ENCODE data around the gene TOR1AIP1.

The TOR1AIP1 gene

DNA sequence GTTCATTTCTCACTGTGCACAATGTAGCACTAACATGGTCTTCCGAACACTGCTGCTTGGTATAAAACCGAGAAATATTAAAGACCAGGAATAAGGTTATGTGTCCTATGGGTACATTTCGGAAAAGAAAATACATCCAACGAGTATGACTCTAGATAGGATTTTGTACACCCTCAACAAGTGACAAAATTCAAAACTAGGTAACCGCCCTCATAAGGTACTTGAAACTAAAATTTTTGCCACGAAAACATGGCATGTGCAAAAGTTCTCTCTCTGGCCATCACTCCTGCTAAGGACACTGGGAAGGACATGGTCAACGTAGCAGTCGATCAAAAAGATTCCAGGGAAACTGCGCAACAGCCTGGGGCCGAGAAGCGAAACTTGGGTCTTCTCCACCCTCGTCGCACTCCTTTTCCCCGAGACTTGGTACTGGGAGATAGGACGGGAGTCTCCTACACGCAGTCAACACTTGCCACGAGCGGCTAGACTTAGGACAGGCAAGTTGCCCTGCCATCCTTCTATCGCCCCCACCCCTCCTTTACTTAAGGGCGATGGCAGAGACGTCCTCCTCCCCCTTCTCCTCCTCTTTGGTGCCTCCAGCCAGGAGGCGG is 338 bp upstream of the TOR1AIP1 start (continued):
- TF ChIP-seq, protein P1, sequence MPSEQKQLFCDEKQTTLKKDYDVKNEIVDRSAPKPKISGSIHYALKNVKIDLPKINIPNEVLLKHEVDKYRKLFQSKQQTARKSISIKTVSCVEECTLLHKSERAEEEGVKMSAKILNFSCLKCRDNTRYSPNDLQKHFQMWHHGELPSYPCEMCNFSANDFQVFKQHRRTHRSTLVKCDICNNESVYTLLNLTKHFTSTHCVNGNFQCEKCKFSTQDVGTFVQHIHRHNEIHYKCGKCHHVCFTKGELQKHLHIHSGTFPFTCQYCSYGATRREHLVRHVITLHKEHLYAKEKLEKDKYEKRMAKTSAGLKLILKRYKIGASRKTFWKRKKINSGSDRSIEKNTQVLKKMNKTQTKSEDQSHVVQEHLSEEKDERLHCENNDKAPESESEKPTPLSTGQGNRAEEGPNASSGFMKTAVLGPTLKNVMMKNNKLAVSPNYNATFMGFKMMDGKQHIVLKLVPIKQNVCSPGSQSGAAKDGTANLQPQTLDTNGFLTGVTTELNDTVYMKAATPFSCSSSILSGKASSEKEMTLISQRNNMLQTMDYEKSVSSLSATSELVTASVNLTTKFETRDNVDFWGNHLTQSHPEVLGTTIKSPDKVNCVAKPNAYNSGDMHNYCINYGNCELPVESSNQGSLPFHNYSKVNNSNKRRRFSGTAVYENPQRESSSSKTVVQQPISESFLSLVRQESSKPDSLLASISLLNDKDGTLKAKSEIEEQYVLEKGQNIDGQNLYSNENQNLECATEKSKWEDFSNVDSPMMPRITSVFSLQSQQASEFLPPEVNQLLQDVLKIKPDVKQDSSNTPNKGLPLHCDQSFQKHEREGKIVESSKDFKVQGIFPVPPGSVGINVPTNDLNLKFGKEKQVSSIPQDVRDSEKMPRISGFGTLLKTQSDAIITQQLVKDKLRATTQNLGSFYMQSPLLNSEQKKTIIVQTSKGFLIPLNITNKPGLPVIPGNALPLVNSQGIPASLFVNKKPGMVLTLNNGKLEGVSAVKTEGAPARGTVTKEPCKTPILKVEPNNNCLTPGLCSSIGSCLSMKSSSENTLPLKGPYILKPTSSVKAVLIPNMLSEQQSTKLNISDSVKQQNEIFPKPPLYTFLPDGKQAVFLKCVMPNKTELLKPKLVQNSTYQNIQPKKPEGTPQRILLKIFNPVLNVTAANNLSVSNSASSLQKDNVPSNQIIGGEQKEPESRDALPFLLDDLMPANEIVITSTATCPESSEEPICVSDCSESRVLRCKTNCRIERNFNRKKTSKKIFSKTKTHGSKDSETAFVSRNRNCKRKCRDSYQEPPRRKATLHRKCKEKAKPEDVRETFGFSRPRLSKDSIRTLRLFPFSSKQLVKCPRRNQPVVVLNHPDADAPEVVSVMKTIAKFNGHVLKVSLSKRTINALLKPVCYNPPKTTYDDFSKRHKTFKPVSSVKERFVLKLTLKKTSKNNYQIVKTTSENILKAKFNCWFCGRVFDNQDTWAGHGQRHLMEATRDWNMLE (tag by site-specific recombination; conservative IDR thresholded peaks at IDR 0.05; ENCODE audit: low read depth): no peak
- TF ChIP-seq, protein P2, sequence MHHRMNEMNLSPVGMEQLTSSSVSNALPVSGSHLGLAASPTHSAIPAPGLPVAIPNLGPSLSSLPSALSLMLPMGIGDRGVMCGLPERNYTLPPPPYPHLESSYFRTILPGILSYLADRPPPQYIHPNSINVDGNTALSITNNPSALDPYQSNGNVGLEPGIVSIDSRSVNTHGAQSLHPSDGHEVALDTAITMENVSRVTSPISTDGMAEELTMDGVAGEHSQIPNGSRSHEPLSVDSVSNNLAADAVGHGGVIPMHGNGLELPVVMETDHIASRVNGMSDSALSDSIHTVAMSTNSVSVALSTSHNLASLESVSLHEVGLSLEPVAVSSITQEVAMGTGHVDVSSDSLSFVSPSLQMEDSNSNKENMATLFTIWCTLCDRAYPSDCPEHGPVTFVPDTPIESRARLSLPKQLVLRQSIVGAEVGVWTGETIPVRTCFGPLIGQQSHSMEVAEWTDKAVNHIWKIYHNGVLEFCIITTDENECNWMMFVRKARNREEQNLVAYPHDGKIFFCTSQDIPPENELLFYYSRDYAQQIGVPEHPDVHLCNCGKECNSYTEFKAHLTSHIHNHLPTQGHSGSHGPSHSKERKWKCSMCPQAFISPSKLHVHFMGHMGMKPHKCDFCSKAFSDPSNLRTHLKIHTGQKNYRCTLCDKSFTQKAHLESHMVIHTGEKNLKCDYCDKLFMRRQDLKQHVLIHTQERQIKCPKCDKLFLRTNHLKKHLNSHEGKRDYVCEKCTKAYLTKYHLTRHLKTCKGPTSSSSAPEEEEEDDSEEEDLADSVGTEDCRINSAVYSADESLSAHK (tag by site-specific recombination; IDR thresholded peaks at IDR 0.05): no peak
- TF ChIP-seq, protein P3, sequence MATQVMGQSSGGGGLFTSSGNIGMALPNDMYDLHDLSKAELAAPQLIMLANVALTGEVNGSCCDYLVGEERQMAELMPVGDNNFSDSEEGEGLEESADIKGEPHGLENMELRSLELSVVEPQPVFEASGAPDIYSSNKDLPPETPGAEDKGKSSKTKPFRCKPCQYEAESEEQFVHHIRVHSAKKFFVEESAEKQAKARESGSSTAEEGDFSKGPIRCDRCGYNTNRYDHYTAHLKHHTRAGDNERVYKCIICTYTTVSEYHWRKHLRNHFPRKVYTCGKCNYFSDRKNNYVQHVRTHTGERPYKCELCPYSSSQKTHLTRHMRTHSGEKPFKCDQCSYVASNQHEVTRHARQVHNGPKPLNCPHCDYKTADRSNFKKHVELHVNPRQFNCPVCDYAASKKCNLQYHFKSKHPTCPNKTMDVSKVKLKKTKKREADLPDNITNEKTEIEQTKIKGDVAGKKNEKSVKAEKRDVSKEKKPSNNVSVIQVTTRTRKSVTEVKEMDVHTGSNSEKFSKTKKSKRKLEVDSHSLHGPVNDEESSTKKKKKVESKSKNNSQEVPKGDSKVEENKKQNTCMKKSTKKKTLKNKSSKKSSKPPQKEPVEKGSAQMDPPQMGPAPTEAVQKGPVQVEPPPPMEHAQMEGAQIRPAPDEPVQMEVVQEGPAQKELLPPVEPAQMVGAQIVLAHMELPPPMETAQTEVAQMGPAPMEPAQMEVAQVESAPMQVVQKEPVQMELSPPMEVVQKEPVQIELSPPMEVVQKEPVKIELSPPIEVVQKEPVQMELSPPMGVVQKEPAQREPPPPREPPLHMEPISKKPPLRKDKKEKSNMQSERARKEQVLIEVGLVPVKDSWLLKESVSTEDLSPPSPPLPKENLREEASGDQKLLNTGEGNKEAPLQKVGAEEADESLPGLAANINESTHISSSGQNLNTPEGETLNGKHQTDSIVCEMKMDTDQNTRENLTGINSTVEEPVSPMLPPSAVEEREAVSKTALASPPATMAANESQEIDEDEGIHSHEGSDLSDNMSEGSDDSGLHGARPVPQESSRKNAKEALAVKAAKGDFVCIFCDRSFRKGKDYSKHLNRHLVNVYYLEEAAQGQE (tag by site-specific recombination; IDR thresholded peaks at IDR 0.05): no peak
- TF ChIP-seq, protein P4, sequence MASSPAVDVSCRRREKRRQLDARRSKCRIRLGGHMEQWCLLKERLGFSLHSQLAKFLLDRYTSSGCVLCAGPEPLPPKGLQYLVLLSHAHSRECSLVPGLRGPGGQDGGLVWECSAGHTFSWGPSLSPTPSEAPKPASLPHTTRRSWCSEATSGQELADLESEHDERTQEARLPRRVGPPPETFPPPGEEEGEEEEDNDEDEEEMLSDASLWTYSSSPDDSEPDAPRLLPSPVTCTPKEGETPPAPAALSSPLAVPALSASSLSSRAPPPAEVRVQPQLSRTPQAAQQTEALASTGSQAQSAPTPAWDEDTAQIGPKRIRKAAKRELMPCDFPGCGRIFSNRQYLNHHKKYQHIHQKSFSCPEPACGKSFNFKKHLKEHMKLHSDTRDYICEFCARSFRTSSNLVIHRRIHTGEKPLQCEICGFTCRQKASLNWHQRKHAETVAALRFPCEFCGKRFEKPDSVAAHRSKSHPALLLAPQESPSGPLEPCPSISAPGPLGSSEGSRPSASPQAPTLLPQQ (tag by site-specific recombination; IDR thresholded peaks at IDR 0.05): no peak
- TF ChIP-seq, protein P5, sequence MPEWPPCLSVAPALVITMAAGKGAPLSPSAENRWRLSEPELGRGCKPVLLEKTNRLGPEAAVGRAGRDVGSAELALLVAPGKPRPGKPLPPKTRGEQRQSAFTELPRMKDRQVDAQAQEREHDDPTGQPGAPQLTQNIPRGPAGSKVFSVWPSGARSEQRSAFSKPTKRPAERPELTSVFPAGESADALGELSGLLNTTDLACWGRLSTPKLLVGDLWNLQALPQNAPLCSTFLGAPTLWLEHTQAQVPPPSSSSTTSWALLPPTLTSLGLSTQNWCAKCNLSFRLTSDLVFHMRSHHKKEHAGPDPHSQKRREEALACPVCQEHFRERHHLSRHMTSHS (tag by site-specific recombination; IDR thresholded peaks at IDR 0.05): no peak
- TF ChIP-seq GLIS1 (tag by site-specific recombination; IDR thresholded peaks at IDR 0.05): no peak
- no peak for TF ChIP-seq ZNF621 (tag by site-specific recombination; IDR thresholded peaks at IDR 0.05)
- no peak for TF ChIP-seq TCF7L2 (IDR thresholded peaks at IDR 0.05; ENCODE audit: borderline replicate concordance, low read depth, low read length)
- TF ChIP-seq KLF7 (tag by site-specific recombination; IDR thresholded peaks at IDR 0.05; ENCODE audit: borderline replicate concordance): no peak
- TF ChIP-seq, protein P6, sequence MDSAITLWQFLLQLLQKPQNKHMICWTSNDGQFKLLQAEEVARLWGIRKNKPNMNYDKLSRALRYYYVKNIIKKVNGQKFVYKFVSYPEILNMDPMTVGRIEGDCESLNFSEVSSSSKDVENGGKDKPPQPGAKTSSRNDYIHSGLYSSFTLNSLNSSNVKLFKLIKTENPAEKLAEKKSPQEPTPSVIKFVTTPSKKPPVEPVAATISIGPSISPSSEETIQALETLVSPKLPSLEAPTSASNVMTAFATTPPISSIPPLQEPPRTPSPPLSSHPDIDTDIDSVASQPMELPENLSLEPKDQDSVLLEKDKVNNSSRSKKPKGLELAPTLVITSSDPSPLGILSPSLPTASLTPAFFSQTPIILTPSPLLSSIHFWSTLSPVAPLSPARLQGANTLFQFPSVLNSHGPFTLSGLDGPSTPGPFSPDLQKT (IDR thresholded peaks at IDR 0.05; ENCODE audit: borderline replicate concordance, low read depth, low read length): no peak
- TF ChIP-seq ZBTB8A (tag by site-specific recombination; IDR thresholded peaks at IDR 0.05): no peak
- peak; percentile 71 for TF ChIP-seq ZNF366 (tag by site-specific recombination; conservative IDR thresholded peaks at IDR 0.05)
- TF ChIP-seq, protein P7, sequence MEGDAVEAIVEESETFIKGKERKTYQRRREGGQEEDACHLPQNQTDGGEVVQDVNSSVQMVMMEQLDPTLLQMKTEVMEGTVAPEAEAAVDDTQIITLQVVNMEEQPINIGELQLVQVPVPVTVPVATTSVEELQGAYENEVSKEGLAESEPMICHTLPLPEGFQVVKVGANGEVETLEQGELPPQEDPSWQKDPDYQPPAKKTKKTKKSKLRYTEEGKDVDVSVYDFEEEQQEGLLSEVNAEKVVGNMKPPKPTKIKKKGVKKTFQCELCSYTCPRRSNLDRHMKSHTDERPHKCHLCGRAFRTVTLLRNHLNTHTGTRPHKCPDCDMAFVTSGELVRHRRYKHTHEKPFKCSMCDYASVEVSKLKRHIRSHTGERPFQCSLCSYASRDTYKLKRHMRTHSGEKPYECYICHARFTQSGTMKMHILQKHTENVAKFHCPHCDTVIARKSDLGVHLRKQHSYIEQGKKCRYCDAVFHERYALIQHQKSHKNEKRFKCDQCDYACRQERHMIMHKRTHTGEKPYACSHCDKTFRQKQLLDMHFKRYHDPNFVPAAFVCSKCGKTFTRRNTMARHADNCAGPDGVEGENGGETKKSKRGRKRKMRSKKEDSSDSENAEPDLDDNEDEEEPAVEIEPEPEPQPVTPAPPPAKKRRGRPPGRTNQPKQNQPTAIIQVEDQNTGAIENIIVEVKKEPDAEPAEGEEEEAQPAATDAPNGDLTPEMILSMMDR (tag by site-specific recombination; IDR thresholded peaks at IDR 0.05): peak; percentile 15; the same call in 1 of the 2 replicates
- TF ChIP-seq ZNF146 (tag by site-specific recombination; IDR thresholded peaks at IDR 0.05): no peak
- no peak for TF ChIP-seq ZNF596 (tag by site-specific recombination; IDR thresholded peaks at IDR 0.05)
- TF ChIP-seq SP7 (tag by site-specific recombination; IDR thresholded peaks at IDR 0.05): no peak
- TF ChIP-seq ZNF426 (tag by site-specific recombination; IDR thresholded peaks at IDR 0.05): no peak
- TF ChIP-seq ZNF416 (tag by site-specific recombination; IDR thresholded peaks at IDR 0.05): no peak
- no peak for TF ChIP-seq ZNF514 (tag by site-specific recombination; IDR thresholded peaks at IDR 0.05)
- no peak for TF ChIP-seq BCL11B (tag by site-specific recombination; IDR thresholded peaks at IDR 0.05; ENCODE audit: low read depth)
- TF ChIP-seq GLIS2 (tag by site-specific recombination; IDR thresholded peaks at IDR 0.05): no peak
- no peak for TF ChIP-seq ZNF274 (IDR thresholded peaks at IDR 0.05; ENCODE audit: low read length)
- TF ChIP-seq ZNF274 (tag by site-specific recombination; IDR thresholded peaks at IDR 0.05; ENCODE audit: borderline replicate concordance): no peak
- no peak for TF ChIP-seq TRIM28 (IDR thresholded peaks at IDR 0.05; ENCODE audit: borderline replicate concordance, low read length)

All from HEK293 (cell line).